Measurements from ENCODE around the gene ATF6.

- no peak for TF ChIP-seq POLR2AphosphoS5 (IDR thresholded peaks at IDR 0.05; ENCODE audit: low read depth, low read length)
- TF ChIP-seq POLR2A (IDR thresholded peaks at IDR 0.05; ENCODE audit: low read depth, low read length), result no peak
- TF ChIP-seq SPI1 (IDR thresholded peaks at IDR 0.05; ENCODE audit: low read depth, low read length), result no peak
- no peak for TF ChIP-seq TAF1 (IDR thresholded peaks at IDR 0.05; ENCODE audit: low read depth, low read length)
- no peak for TF ChIP-seq PAX5 (IDR thresholded peaks at IDR 0.05; ENCODE audit: insufficient read depth, low read length, severe bottlenecking)
- no peak for TF ChIP-seq POU2F2 (IDR thresholded peaks at IDR 0.05; ENCODE audit: low read depth, low read length)
Measured at GRCh38 chr1:161848676-161849075, 82.6 kb downstream of the ATF6 start.

Measured in GM12891 (cell line).